ENCODE measurements around the gene MYO10.

DNA sequence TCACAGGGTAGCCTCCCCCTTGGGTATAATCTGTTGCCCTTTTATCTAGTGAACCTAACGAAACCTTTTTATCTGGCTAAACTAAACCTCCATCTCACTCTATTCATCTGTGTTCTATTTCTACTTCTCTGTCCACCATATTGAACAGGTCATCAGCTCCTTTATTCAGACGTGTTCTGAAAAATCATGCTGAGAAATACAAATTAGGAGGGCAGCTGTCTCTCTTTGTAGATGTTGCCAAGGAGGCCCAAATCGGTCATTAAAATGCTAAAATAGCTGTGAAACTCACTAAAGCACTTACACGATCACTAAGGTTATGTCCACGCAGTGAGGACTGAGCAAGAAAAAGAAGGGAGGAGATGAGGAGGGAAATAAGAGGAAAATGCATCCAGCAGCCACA lies 203.7 kb downstream of the MYO10 start:
- TF ChIP-seq, protein P1, sequence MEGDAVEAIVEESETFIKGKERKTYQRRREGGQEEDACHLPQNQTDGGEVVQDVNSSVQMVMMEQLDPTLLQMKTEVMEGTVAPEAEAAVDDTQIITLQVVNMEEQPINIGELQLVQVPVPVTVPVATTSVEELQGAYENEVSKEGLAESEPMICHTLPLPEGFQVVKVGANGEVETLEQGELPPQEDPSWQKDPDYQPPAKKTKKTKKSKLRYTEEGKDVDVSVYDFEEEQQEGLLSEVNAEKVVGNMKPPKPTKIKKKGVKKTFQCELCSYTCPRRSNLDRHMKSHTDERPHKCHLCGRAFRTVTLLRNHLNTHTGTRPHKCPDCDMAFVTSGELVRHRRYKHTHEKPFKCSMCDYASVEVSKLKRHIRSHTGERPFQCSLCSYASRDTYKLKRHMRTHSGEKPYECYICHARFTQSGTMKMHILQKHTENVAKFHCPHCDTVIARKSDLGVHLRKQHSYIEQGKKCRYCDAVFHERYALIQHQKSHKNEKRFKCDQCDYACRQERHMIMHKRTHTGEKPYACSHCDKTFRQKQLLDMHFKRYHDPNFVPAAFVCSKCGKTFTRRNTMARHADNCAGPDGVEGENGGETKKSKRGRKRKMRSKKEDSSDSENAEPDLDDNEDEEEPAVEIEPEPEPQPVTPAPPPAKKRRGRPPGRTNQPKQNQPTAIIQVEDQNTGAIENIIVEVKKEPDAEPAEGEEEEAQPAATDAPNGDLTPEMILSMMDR (conservative IDR thresholded peaks at IDR 0.05; ENCODE audit: low read length): no peak
- TF ChIP-seq EZH2phosphoT487 (IDR thresholded peaks at IDR 0.05; ENCODE audit: borderline replicate concordance, low read depth, low read length): no peak

Measured in OCI-LY7 (cell line).